OCI-M1 (cell line): ENCODE data around the gene LYPD4.
"Not testable (repeated sequence)": the region's sequence is repeated elsewhere in the genome, so short reads cannot be mapped to it uniquely, and the experiment has no call there.

Source experiments
- DNase-seq: peaks from one replicate; lab custom pipeline; 2025; lab: John Stamatoyannopoulos, UW

LYPD4 gene

GRCh38 chr19:41799444-41800000 lies 45.0 kb downstream of the LYPD4 start:
- DNase-seq, result no peak

GRCh38 chr19:41796901-41797300 lies 47.6 kb downstream of the LYPD4 start:
- DNase-seq, result no peak

GRCh38 chr19:41796362-41796761 lies 48.1 kb downstream of the LYPD4 start, which contains the start of gene CEACAM3:
CEACAM3 (plus strand) TSS chr19:41796587; CDS start chr19:41796678, 91 bp downstream.
- no peak for DNase-seq

GRCh38 chr19:41795031-41795461 lies 49.4 kb downstream of the LYPD4 start:
- DNase-seq, result peak; percentile 70

- DNase-seq, result no peak
Measured at GRCh38 chr19:41793414-41793727, 51.1 kb downstream of the LYPD4 start.

GRCh38 chr19:41792513-41793413 lies 51.7 kb downstream of the LYPD4 start:
- DNase-seq, result peak; percentile 72

- DNase-seq, result not testable (repeated sequence)
Measured at GRCh38 chr19:41789053-41789452, 55.4 kb downstream of the LYPD4 start.

- not testable (repeated sequence) for DNase-seq
Measured at GRCh38 chr19:41788518-41788917, 56.0 kb downstream of the LYPD4 start.
